Prostate gland (tissue), 2 donors: ENCODE measurements around the gene UTP3. TPM values are rescaled to one million over a fixed set of nuclear protein-coding genes. Genes with fewer than 3 reads are reported as not detected.
"Not testable (repeated sequence)": the region's sequence is repeated elsewhere in the genome, so short reads cannot be mapped to it uniquely, and the experiment has no call there.

Experiments
- DNase-seq: peaks from one replicate; pipeline ENCODE4 v3.0.0-alpha.2; 2019; ENCODE audit warnings: low spot score
- H3K27ac ChIP-seq, 2 donors: fragments of 200-600 bp; sonication (generic); 2 replicates each; pipeline ENCODE4 v1.5.1; 2017 to 2019
- H3K27me3 ChIP-seq: fragments of 200-600 bp; sonication (generic); replicated peaks from 2 replicates; pipeline ENCODE4 v1.5.1; 2019; ENCODE audit not compliant: insufficient read depth
- H3K36me3 ChIP-seq, 2 donors: fragments of 200-600 bp; sonication (generic); 1 replicate in 1 of 2; 2 replicates in 1 of 2; pipeline versions ENCODE4 v1.5.1 to v1.8.1; 2017 to 2019
- H3K4me1 ChIP-seq: fragments of 200-600 bp; sonication (generic); replicated peaks from 2 replicates; pipeline ENCODE4 v1.5.1; 2019
- H3K4me3 ChIP-seq, 2 donors: fragments of 200-600 bp; sonication (generic); 2 replicates each; pipeline ENCODE4 v1.5.1; 2017 to 2019
- H3K9me3 ChIP-seq: fragments of 200-600 bp; sonication (generic); 2 replicates; pipeline ENCODE4 v1.5.1; 2017
- CTCF ChIP-seq, 4 experiments: fragments of 200-600 bp in 2 of 4; fragments of 450-650 bp in 2 of 4; sonication (generic) in 2 of 4; IDR thresholded peaks; 1 replicate in 3 of 4; 2 replicates in 1 of 4; pipeline ENCODE4 v1.5.1; 2016 to 2019; ENCODE audit warnings: antibody characterized with exemption in 4 of 4, mild to moderate bottlenecking in 2 of 4, moderate library complexity in 2 of 4
- POLR2A ChIP-seq: fragments of 450-650 bp; IDR thresholded peaks from one replicate; pipeline ENCODE4 v1.6.1; 2016; ENCODE audit warnings: antibody characterized with exemption, mild to moderate bottlenecking
- POLR2AphosphoS5 ChIP-seq: sonication (generic); formaldehyde crosslinking; IDR thresholded peaks from one replicate; pipeline ENCODE4 v1.6.1; 2017; ENCODE audit warnings: antibody characterized with exemption
- WGBS: methylation state at CpG from one replicate; pipeline ENCODE4 v1.1.5; 2018; 5-methylcytosine and 5-hydroxymethylcytosine counted together
- intact Hi-C: fragments of 100-400 bp; cut with DNase I; formaldehyde crosslinking; loops from one replicate; pipeline ENCODE4 v1.14.2; 2022
- total RNA-seq, 2 donors: library from RNA; depleted of rRNA; stranded (reverse); fragments of >200 nt; gene quantifications; one replicate each; pipeline ENCODE4 v1.1.0, GENCODE V29; 2016

UTP3 gene
- total RNA-seq, 2 donors from 2014 or later: 13.4 to 19.7 TPM

GRCh38 chr4:70657326-70657725 lies 31.0 kb upstream of the UTP3 start:
- intact Hi-C loops: no loop called here
- Histone ChIP-seq H3K4me1 (no peaks in the 10 kb centered on the region), H3K27me3 (no peaks in the 10 kb centered on the region), H3K36me3 (no peaks in the 10 kb centered on the region), H3K4me3 (no peak overlapping the region), H3K27ac (no peak overlapping the region), H3K9me3 (no peaks in the 10 kb centered on the region)
- WGBS: 77% methylated on average over 5 of the region's 5 CpGs
- DNase-seq: no peak
- no peak for TF ChIP-seq POLR2A

- intact Hi-C loops: no loop called here
- no peak for TF ChIP-seq POLR2A
- TF ChIP-seq POLR2AphosphoS5: no peak
- TF ChIP-seq CTCF (IDR thresholded peaks at IDR 0.05): no peak
- WGBS: 29% methylated on average over 3 of the region's 3 CpGs
Observed at GRCh38 chr4:70658418-70658817, 29.9 kb upstream of the UTP3 start.

GRCh38 chr4:70660106-70660505 lies 28.2 kb upstream of the UTP3 start:
- intact Hi-C loops: no loop called here
- H3K27ac ChIP-seq: no peak overlapping the region

More at GRCh38 chr4:70658418-70658817, 29.9 kb upstream of the UTP3 start:
- no peak overlapping the region for H3K27ac ChIP-seq
- no peaks in the 10 kb centered on the region for H3K27me3 ChIP-seq
- no peak for DNase-seq
- no peaks in the 10 kb centered on the region for H3K36me3 ChIP-seq
- H3K4me3 ChIP-seq: no peak overlapping the region
- H3K9me3 ChIP-seq: no peaks in the 10 kb centered on the region
- H3K4me1 ChIP-seq: no peaks in the 10 kb centered on the region

GRCh38 chr4:70661309-70661922 lies 26.9 kb upstream of the UTP3 start:
- H3K4me1 ChIP-seq, H3K27me3 ChIP-seq, H3K27ac ChIP-seq, H3K9me3 ChIP-seq, H3K4me3 ChIP-seq, H3K36me3 ChIP-seq, DNase-seq, intact Hi-C loops: not testable (repeated sequence)
- WGBS: 86% methylated on average over 5 of the region's 5 CpGs

More at GRCh38 chr4:70660106-70660505, 28.2 kb upstream of the UTP3 start:
- H3K27me3 ChIP-seq: no peaks in the 10 kb centered on the region
- no peak for TF ChIP-seq POLR2AphosphoS5
- H3K9me3 ChIP-seq: no peaks in the 10 kb centered on the region
- no peaks in the 10 kb centered on the region for H3K36me3 ChIP-seq
- H3K4me1 ChIP-seq: no peaks in the 10 kb centered on the region
- WGBS: 90% methylated on average over 4 of the region's 4 CpGs
- no peak for DNase-seq
- H3K4me3 ChIP-seq: no peak overlapping the region

DNA sequence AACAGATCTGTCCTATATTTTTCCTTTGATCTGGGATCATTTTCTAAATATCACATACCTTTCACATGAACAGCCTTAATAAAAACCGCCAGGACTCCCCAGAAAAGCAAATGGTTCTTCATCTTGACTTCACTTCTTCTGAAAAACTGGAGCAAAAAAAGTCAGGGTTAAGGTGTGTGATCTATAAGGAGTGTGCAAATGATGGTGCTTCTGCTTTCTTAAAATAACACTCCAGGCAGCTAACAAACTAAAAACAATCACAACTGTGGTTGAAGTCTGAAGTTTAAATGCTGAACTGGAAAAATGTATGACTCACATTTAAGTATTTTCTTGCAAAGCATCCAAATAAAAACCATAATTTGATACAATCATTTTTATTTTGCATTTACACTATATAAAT lies 22.0 kb upstream of the UTP3 start, which contains the start of gene JCHAIN:
Gene JCHAIN (minus strand): TSS at position 140 of the 400 bp plus-strand sequence. CDS start 18 bp downstream, at position 122.
- intact Hi-C loops: no loop called here
- no peak within 1 kb of the TSS for H3K4me3 ChIP-seq
- no peak for DNase-seq
- WGBS: 59% methylated on average over 1 of the region's 1 CpG
- no peaks in the 10 kb centered on the region for H3K27me3 ChIP-seq
- TF ChIP-seq POLR2A (no peak), POLR2AphosphoS5 (no peak)
- no peaks in the 10 kb centered on the region for H3K4me1 ChIP-seq
- no peak within 1 kb of the TSS for H3K27ac ChIP-seq
- no peaks in the 10 kb centered on the region for H3K9me3 ChIP-seq
- H3K36me3 ChIP-seq: no peaks in the 10 kb centered on the region

GRCh38 chr4:70667740-70668535 lies 20.4 kb upstream of the UTP3 start:
- DNase-seq: no peak
- Histone ChIP-seq H3K36me3 (no peaks in the 10 kb centered on the region), H3K4me1 (no peaks in the 10 kb centered on the region), H3K9me3 (no peaks in the 10 kb centered on the region), H3K27me3 (no peaks in the 10 kb centered on the region), H3K4me3 (no peak overlapping the region), H3K27ac (no peak overlapping the region)
- no peak for TF ChIP-seq POLR2A
- TF ChIP-seq CTCF (IDR thresholded peaks at IDR 0.05): no peak
- TF ChIP-seq POLR2AphosphoS5: no peak
- 53% methylated on average over 3 of the region's 3 CpGs for WGBS
- intact Hi-C loops: no loop called here
